Brain microvascular endothelial cell (primary cell): ENCODE results near the gene ANTXR1.

Experiments used
- DNase-seq: peaks from one replicate; pipeline ENCODE4 v3.0.0-alpha.2; 2020
- H3K27ac ChIP-seq: fragments of 250-450 bp; sonication (Bioruptor Pico); 2 replicates; pipeline ENCODE4 v1.5.1; 2020; ENCODE audit warnings: mild to moderate bottlenecking, moderate library complexity
- H3K27me3 ChIP-seq: fragments of 250-450 bp; sonication (Bioruptor Pico); replicated peaks from 2 replicates; pipeline ENCODE4 v1.5.1; 2020; ENCODE audit warnings: mild to moderate bottlenecking
- H3K36me3 ChIP-seq: fragments of 250-450 bp; sonication (Bioruptor Pico); replicated peaks from 2 replicates; pipeline ENCODE4 v1.5.1; 2020; ENCODE audit warnings: mild to moderate bottlenecking
- H3K4me3 ChIP-seq: 2 replicates; pipeline ENCODE4 v1.5.1; 2011; ENCODE audit warnings: low read depth, mild to moderate bottlenecking, control low read depth, low read length, moderate library complexity
- in situ Hi-C: cut with HindIII; loops from 2 replicates; pipeline ENCODE4 v1.10.0; 2017; ENCODE audit warnings: low sequenced_read_pairs, low pct_ligation_motif_present
- TF ChIP-seq, protein P1 (sequence below): IDR thresholded peaks from 2 replicates; pipeline ENCODE4 v1.5.1; 2011; ENCODE audit warnings: low read depth, mild to moderate bottlenecking, moderate library complexity, low read length, control low read depth, inconsistent platforms; ENCODE audit errors: missing control alignments

Gene ANTXR1

DNA sequence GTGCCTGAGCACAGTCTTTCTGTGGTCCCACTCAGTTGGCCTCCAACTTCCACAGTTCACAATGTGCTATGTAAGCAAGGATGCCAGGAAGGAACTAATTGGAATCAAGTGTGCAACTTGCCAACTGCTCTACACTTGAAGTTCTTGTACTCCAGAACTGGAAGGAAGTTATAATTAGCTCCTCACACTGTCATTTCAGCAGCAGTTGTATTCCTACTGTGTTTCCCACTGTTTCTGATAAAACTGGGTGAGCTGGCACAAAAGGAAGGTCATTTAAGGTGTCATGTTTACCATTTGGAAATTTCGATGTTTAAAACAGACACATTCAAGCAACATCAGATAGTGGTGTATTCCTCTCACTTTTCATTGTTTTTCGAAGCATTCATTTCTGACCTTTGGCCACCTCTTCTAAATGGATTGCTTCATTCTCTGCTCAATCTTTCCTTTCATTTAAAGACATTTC, 84.2 kb downstream of the ANTXR1 start:
- TF ChIP-seq, protein P1, sequence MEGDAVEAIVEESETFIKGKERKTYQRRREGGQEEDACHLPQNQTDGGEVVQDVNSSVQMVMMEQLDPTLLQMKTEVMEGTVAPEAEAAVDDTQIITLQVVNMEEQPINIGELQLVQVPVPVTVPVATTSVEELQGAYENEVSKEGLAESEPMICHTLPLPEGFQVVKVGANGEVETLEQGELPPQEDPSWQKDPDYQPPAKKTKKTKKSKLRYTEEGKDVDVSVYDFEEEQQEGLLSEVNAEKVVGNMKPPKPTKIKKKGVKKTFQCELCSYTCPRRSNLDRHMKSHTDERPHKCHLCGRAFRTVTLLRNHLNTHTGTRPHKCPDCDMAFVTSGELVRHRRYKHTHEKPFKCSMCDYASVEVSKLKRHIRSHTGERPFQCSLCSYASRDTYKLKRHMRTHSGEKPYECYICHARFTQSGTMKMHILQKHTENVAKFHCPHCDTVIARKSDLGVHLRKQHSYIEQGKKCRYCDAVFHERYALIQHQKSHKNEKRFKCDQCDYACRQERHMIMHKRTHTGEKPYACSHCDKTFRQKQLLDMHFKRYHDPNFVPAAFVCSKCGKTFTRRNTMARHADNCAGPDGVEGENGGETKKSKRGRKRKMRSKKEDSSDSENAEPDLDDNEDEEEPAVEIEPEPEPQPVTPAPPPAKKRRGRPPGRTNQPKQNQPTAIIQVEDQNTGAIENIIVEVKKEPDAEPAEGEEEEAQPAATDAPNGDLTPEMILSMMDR = no peak
- Histone ChIP-seq H3K36me3 (peaks cover 5% of the 10 kb centered on the region), H3K27me3 (no peaks in the 10 kb centered on the region), H3K27ac (no peak overlapping the region), H3K4me3 (no peak overlapping the region)
- in situ Hi-C loops = no loop called here
- DNase-seq = no peak

DNA sequence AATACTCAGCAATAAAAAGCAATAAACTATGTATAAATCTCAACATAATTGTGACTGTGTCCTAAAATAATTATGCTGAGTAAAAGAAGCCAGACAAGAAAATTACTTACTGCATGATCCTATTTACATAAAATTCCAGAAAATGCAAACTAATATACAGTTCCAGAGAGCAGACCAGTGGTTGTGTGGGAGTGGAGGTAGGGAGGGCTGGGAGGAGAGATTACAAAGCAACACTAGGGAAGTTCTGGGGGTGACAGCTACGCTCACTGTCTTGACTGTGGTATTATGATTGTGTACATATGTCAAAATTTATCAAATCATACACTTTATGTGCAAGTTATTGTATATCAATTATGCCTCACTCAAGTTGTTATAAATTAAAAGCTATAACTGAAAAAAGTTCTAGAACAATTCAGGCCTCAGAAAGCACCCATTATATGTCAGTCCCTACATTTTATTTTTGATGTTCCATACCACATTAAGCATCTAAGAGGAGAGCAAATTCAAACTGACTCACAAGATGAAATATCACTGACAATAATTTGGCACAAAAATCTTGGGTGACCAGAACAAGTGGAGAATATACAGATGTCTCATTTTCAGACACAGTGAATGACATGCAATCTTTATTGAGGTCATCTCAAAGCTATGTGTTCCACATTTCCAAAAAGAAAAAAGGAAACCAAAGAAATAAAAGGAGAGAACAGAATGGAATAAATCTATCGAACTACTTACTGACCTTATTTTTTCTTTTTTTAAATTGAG, 85.1 kb downstream of the ANTXR1 start:
- peaks cover 9% of the 10 kb centered on the region for H3K36me3 ChIP-seq
- H3K27ac ChIP-seq = no peak overlapping the region
- in situ Hi-C loops = no loop called here
- no peak for DNase-seq
- TF ChIP-seq, protein P1 = no peak
- no peak overlapping the region for H3K4me3 ChIP-seq
- H3K27me3 ChIP-seq = no peaks in the 10 kb centered on the region

DNA sequence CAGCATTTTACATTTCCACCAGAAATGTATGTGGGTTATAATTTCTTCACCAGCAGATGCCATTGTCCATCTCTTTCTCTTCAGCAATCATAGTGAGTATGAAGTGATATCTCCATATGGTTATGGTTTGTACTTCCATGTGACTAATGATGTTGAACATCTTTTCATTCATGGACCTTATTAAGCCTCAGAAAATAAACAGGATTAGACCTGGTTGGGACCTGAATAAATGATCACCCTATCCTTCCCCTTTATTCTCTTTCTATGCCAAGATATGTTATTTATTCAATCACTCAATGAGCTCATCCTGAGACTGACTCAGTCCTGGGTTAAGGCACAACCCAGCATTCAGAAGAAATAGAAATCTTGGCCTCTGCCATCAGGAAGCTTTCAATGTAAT, 86.6 kb downstream of the ANTXR1 start:
- H3K27ac ChIP-seq = no peak overlapping the region
- H3K4me3 ChIP-seq = no peak overlapping the region
- H3K27me3 ChIP-seq = no peaks in the 10 kb centered on the region
- TF ChIP-seq, protein P1 = no peak
- H3K36me3 ChIP-seq = peaks cover 10% of the 10 kb centered on the region
- peak; percentile 27 for DNase-seq
- in situ Hi-C loops = no loop called here

DNA sequence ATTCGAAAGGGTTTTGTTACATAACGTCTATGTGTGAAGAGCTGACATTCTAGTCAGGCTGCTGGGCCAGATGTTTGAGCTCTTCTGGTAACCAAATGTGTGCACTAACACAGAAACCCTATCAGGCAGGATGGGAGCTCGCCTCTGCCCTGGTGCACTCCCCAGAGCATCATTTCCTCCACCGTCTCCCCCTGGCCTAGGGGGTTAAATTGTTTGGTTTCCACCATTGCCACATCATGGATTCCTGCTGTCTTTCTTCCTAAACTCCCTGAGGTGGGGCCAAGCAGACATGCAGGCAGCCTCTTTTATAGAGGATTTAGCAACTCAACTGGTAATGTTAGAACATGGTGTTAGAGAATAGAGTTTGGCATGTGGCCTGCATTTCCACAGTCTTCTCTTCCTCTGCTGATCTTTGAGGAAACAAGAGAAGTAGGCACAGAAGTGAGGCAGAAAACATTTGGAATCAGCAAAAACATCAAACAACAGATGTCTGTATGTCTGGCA, 87.3 kb downstream of the ANTXR1 start:
- no peak for DNase-seq
- in situ Hi-C loops = no loop called here
- Histone ChIP-seq H3K4me3 (no peak overlapping the region), H3K36me3 (peaks cover 10% of the 10 kb centered on the region), H3K27ac (peak overlapping the region; percentile 7), H3K27me3 (no peaks in the 10 kb centered on the region)
- TF ChIP-seq, protein P1 = no peak

DNA sequence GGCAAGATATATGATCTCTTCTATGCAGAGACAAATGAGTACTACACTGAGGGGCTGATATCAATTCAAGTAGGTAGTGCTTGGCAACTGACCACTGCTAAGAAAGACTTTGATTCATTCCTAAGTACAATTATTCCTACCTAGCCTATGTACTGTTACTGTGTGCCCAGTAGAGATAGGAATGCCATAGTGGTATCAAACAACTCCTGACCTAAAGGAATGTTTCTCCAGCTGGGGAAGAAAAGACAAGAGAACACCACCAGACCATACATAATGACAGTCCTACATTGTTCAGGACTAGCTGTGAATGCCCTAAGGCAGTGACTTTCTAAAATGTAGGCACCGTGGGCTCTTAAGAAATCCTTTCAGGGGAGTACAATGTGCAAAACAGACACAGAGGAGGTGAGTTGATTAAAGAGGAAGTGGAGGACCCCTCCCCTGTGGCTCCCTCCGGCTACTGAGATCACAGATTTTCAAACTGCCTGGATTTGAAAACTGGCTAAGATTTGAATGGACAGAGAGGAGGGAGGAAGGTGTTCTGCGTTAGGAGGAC, 89.1 kb downstream of the ANTXR1 start:
- in situ Hi-C loops = no loop called here
- DNase-seq = no peak
- Histone ChIP-seq H3K27ac (no peak overlapping the region), H3K36me3 (peaks cover 10% of the 10 kb centered on the region), H3K4me3 (no peak overlapping the region), H3K27me3 (no peaks in the 10 kb centered on the region)
- TF ChIP-seq, protein P1 = no peak
